T-helper 22 cell (primary cell): Measurements from ENCODE around the gene PARP8.

Source experiments
- DNase-seq: peaks from one replicate; pipeline ENCODE4 v3.0.0-alpha.2; 2020; ENCODE audit warnings: low read depth

PARP8 gene

DNA sequence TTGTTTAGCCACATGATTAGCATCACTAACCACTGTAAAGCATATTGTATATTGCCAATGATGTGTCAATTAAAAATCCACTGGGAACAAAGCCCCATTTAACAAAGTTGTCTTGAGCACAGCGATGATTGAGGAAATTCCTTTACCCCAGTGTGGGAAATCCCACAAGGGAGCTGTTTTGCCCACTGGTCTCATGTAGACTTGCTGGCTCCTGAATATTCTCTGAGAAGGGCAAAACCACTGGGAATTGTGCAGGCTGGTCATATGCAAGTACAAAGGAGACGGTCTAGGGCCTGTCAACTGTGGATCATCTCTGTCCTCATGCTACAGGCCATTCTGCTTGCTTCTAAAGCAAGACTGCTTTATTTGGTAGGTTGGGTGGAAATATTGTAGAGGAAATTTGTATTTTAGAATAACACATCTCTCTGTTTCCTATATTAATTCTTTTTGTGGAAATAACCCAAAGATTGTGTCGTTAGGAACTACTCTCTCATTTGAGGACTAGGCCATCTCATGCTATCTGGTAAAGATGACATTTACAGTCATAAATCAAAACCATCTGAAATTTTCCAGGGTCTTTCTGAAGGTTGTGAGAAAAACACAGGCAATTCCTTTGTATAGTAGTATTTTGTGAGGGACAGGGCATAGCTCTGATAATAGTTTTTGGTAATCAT lies 60.2 kb downstream of the PARP8 start:
- DNase-seq, result no peak

- no peak for DNase-seq
Measured at GRCh38 chr5:50727149-50727496, 60.7 kb downstream of the PARP8 start.

- DNase-seq, result no peak
Measured at GRCh38 chr5:50727845-50728244, 61.4 kb downstream of the PARP8 start.

- DNase-seq, result no peak
Measured at GRCh38 chr5:50730336-50730735, 63.9 kb downstream of the PARP8 start.

GRCh38 chr5:50730841-50731240 lies 64.4 kb downstream of the PARP8 start:
- DNase-seq, result no peak

- no peak for DNase-seq
Measured at GRCh38 chr5:50733741-50734140, 67.3 kb downstream of the PARP8 start.

GRCh38 chr5:50738864-50739263 lies 72.4 kb downstream of the PARP8 start:
- no peak for DNase-seq

- DNase-seq, result no peak
Measured at GRCh38 chr5:50740832-50741231, 74.4 kb downstream of the PARP8 start.

- no peak for DNase-seq
Measured at GRCh38 chr5:50744776-50745175, 78.3 kb downstream of the PARP8 start.

- no peak for DNase-seq
Measured at GRCh38 chr5:50745221-50745910, 78.9 kb downstream of the PARP8 start.

- DNase-seq, result no peak
Measured at GRCh38 chr5:50749181-50749580, 82.7 kb downstream of the PARP8 start.

DNA sequence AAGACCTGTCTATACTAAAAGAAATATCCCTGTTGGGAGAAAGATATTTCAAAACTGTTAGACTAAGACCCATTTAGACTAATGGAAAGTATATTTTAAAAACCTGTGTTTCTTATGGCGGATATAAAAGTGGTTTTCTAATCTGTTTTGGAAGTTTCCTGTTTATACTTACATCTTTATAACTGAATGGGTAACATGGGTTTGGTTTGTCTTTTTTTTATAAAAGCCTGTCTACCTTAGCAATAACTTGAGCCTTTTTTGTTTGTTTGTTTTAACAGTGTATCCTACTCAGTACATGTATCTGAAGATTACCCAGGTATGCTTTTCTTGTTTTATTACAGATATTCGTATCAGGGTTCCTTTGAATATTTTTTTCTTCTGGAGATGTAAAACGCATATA lies 83.4 kb downstream of the PARP8 start:
- no peak for DNase-seq

- DNase-seq, result peak; percentile 24
Measured at GRCh38 chr5:50751064-50751657, 84.7 kb downstream of the PARP8 start.

GRCh38 chr5:50752800-50753199 lies 86.4 kb downstream of the PARP8 start:
- no peak for DNase-seq

- no peak for DNase-seq
Measured at GRCh38 chr5:50759526-50760270, 93.3 kb downstream of the PARP8 start.

DNA sequence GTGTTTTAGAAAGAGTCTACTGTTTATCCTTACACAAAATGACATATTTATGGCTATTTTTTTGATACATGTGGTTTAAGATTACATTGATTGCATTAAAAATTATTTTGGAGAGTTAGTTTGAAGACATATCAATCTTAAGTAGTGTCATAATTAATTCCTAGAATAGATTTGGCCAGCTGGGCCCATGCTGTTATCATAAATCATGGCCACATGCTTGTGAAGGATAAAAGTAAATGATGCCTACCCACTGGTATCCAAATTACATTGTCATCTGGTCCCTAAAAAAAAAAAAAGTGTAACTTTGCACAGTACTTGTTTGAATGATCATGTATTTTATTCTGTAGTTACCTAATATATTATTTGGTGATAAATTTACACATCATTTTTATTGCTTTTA lies 96.9 kb downstream of the PARP8 start:
- no peak for DNase-seq

GRCh38 chr5:50763846-50764245 lies 97.4 kb downstream of the PARP8 start:
- DNase-seq, result no peak

DNA sequence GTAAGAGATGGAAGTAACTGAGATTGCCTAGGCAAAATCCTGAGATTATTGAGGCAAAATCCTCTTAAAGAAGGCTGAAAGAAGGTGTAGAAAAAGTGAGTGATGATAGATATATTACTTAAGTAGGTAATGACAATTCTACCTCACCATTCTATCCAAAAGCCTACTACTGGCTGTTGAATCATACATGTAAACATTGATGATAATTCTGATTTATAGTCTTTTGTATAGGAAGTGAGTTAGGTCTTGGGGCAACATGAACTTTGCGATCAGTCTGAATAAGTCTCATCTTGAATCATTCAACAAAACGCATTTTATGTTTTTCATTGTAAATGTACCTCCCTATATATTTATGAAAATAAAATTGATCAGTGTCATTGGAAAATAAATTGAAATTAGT lies 99.6 kb downstream of the PARP8 start:
- DNase-seq, result no peak

- DNase-seq, result no peak
Measured at GRCh38 chr5:50766462-50766861, 100.0 kb downstream of the PARP8 start.

DNA sequence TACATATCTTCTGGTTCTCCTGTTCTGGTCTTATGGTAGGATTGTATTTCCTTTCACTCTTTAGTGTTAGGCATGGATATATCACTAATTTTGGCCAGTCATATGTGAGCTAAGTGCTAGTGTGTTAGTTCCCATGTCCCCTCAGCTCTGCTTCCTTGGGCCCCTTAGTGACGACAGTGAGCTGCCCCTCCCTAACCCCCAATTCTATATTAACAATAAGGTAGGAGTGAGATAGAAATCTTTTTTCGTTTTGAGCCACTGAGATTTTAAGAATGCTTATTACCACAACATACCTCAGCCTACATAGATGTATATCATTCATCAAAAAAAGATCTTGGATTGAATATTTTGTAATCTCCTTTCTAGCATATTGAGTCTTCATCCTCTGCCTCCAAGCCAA lies 100.5 kb downstream of the PARP8 start:
- DNase-seq, result no peak

GRCh38 chr5:50767588-50767987 lies 101.2 kb downstream of the PARP8 start:
- no peak for DNase-seq

GRCh38 chr5:50768634-50769033 lies 102.2 kb downstream of the PARP8 start:
- no peak for DNase-seq

DNA sequence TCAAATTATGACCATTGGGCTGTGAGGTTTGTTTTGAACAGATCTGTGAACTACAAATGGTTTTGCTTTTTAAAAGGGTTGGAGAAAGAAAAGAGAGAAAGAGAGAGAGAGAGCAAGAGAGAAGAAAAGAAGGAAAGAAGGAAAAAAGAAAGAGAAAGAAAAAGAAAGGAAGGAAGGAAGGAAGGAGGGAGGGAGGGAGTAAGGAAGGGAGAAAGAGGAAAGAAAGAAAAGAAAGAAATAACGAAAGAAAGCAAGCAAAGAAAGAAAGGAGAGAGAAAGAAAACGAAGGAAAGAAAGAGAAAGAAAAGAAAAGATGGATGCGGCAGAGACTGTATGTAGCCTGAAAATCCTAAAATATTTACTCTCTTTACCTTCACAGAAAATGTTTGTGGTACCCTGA lies 104.0 kb downstream of the PARP8 start:
- no peak for DNase-seq
